Measurements from ENCODE around the gene TANGO2.

The TANGO2 gene, protein sequence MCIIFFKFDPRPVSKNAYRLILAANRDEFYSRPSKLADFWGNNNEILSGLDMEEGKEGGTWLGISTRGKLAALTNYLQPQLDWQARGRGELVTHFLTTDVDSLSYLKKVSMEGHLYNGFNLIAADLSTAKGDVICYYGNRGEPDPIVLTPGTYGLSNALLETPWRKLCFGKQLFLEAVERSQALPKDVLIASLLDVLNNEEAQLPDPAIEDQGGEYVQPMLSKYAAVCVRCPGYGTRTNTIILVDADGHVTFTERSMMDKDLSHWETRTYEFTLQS

DNA sequence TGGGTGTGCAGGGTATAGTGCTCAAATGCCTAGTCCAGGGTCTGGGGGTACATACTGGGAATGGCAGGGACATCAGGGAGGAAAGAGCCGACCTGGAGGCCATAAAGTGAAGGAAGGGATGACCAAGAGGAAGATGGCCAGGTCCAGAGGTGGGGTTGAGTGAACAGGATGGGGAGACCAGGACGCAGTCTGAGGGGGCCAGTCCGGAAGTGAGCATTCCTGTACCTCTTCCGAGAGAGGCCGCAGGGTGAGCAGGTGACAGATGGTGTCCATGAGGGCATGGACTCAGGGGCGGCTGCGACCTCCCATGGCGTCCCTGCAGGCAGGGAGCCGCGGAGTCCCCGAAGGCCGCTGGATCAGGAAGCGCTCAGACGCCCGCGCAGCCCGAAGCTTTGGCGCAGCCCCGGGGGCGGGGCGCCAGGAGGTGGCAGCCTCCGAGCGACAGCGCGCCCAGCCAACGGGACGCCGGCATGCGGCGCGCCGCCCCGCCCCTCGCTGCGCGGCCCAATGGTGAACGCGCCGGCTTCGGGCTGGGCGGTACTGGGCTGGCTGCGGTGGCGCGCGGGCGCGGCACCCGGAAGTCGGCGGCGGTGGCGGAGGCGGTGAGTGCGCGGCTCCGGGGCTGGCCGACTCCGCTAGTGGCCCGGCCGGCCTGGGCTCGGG lies at the start of gene TANGO2:
TSS of gene TANGO2 (plus strand) at position 578 of the 663 bp plus-strand sequence. CDS start 15,689 bp downstream, outside the sequence.
- H3K4me1 Mint-ChIP-seq = peaks cover 9% of the 10 kb centered on the region
- H3K27ac Mint-ChIP-seq = no peak within 1 kb of the TSS
- H3K4me3 Mint-ChIP-seq = peak within 1 kb of the TSS; percentile 84 to 92 (median 90)
- H3K36me3 Mint-ChIP-seq (ENCODE audit: low read depth) = no peaks in the 10 kb centered on the region
- TF ChIP-seq, protein P1, sequence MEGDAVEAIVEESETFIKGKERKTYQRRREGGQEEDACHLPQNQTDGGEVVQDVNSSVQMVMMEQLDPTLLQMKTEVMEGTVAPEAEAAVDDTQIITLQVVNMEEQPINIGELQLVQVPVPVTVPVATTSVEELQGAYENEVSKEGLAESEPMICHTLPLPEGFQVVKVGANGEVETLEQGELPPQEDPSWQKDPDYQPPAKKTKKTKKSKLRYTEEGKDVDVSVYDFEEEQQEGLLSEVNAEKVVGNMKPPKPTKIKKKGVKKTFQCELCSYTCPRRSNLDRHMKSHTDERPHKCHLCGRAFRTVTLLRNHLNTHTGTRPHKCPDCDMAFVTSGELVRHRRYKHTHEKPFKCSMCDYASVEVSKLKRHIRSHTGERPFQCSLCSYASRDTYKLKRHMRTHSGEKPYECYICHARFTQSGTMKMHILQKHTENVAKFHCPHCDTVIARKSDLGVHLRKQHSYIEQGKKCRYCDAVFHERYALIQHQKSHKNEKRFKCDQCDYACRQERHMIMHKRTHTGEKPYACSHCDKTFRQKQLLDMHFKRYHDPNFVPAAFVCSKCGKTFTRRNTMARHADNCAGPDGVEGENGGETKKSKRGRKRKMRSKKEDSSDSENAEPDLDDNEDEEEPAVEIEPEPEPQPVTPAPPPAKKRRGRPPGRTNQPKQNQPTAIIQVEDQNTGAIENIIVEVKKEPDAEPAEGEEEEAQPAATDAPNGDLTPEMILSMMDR (IDR thresholded peaks at IDR 0.05; ENCODE audit: unreplicated experiment in 3 of 3) = no peak
- peaks cover 46% of the 10 kb centered on the region for H3K27me3 Mint-ChIP-seq (ENCODE audit: low read depth)
- no peaks in the 10 kb centered on the region for H3K9me3 Mint-ChIP-seq

DNA sequence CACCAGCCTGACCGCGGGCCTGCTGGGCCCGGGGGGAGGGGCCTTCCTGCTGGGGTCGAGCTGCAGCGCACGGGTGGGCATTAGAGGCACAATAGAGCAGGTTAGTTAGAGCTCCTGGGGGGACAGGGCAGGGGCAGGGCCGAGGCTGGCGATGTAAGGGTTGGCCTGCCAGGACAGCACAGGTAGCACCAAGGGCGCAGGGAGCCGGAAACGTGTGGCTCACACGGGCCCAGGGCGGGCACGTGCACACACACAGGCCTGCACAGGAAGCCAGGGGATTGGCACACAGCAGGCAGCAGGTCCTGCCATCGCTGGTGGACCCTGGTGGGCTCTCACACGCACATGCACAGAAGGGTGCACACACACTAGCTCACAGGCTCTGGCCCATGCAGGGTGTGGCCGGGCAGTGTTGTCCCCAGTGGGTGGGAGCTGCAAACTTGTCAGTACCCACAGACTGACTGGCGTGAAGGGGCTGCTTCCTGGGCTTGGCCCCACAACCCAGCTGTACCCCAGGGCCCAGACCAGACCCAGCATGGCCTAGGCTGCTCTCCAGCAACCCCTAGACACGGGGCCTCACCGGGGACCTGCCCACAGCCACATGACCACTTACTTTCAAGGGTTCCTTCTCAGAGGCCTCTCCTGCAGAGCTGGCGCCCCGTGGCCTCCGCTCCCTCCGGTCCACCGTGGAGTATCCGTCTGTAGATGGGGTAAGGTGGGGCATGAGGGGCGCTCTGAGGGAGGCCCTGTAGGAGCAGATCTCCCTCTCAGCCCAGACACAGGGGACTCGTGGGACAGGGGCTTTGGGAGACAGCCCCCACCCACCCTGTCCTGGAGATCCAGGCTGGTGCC lies 49.4 kb upstream of the TANGO2 start:
- H3K36me3 Mint-ChIP-seq (ENCODE audit: low read depth) = peaks cover 17% of the 10 kb centered on the region
- peaks cover 2% of the 10 kb centered on the region for H3K27me3 Mint-ChIP-seq (ENCODE audit: low read depth)
- H3K27ac Mint-ChIP-seq = no peak overlapping the region
- no peaks in the 10 kb centered on the region for H3K9me3 Mint-ChIP-seq
- peaks cover 22% of the 10 kb centered on the region for H3K4me1 Mint-ChIP-seq
- H3K4me3 Mint-ChIP-seq = no peak overlapping the region
- TF ChIP-seq, protein P1 (IDR thresholded peaks at IDR 0.05; ENCODE audit: unreplicated experiment in 3 of 3) = no peak

DNA sequence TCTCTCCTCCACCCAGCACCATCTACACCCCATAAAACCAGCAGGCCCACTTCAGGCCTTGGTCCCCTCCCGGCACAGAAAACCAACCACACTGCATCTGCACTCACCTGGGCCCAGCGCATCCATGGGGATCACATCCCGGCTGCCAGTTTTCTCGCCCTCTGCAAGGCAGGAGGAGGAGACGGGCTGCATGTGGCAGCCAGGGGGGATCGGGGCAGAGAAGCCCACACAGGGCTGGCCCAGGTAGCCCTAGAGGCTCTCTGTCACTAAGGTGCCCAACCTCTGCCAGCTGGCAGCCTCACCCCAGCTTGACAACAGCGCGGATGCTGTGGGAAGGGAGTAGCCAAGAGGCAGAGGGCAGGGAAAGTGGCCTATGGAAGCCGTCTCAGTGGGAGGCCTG lies 48.7 kb upstream of the TANGO2 start:
- Mint-ChIP-seq H3K36me3 (ENCODE audit: low read depth) (peaks cover 13% of the 10 kb centered on the region), H3K27ac (no peak overlapping the region), H3K9me3 (no peaks in the 10 kb centered on the region), H3K27me3 (ENCODE audit: low read depth) (no peaks in the 10 kb centered on the region), H3K4me3 (no peak overlapping the region), H3K4me1 (peaks cover 15% of the 10 kb centered on the region)
- TF ChIP-seq, protein P1 (IDR thresholded peaks at IDR 0.05; ENCODE audit: unreplicated experiment in 3 of 3) = no peak

DNA sequence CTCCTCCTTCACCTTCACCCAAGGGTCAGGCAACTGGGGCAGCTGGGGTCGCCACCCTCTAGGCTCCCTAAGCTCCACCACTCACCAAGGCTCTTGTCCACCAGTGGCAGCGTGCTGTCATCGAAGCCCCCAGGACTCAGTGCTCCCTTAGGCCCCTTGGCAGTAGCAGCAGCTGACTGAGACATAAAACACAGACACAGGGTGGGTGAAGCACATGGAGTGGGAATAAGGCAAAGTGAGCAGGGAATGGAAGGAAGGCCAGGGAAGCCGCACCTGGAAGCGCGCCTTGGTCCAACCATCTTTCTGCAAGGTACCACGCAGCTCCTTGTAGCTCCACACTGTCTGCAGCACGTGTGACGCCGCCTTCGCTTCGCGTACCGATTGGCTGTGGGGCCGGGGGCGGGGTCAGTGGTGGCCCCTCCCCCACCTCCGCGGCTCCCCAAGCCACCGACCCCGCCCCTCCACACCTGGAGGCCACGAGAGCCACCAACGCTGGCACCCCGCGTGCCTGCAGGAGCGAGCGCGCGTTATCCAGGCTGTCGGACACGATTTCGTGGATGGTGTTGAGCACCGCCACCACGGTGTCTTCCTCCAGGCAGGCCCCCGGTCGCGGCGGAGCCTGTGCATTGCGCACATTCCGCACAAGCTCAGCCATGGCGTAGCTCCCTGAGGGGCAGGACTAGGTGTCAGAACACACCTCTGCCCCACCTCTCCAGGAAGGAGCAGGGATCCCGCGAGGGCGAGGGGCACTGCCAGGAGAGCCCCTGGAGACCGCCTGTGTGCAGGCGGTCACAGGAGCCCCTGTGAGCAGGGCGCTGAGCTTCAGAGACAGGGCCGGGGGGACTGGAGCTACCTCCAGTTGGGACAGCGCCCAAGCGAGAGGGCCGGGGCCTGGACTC lies 48.0 kb upstream of the TANGO2 start:
- no peak overlapping the region for H3K27ac Mint-ChIP-seq
- peaks cover 10% of the 10 kb centered on the region for H3K4me1 Mint-ChIP-seq

More for the DNA sequence above, 48.0 kb upstream of the TANGO2 start:
- H3K4me3 Mint-ChIP-seq = no peak overlapping the region
- H3K27me3 Mint-ChIP-seq (ENCODE audit: low read depth) = no peaks in the 10 kb centered on the region
- H3K36me3 Mint-ChIP-seq (ENCODE audit: low read depth) = peaks cover 11% of the 10 kb centered on the region
- no peaks in the 10 kb centered on the region for H3K9me3 Mint-ChIP-seq
- TF ChIP-seq, protein P1 (IDR thresholded peaks at IDR 0.05; ENCODE audit: unreplicated experiment in 3 of 3) = no peak
